GM12864 (cell line): Measurements from ENCODE around the gene RANGRF.

Experiments used
- DNase-seq: peaks from one replicate; pipeline ENCODE4 v3.0.0-alpha.2; 2011; ENCODE audit warnings: low read depth
- H3K4me3 ChIP-seq: 2 replicates; pipeline ENCODE4 v1.5.1; 2011; ENCODE audit warnings: mild to moderate bottlenecking, low read depth, low read length, control low read depth
- TF ChIP-seq, protein P1 (sequence below): IDR thresholded peaks from 2 replicates; pipeline ENCODE4 v1.5.1; 2011; ENCODE audit warnings: low read depth, mild to moderate bottlenecking, moderate library complexity, low read length, control low read depth, inconsistent platforms; ENCODE audit errors: missing control alignments

RANGRF gene

DNA sequence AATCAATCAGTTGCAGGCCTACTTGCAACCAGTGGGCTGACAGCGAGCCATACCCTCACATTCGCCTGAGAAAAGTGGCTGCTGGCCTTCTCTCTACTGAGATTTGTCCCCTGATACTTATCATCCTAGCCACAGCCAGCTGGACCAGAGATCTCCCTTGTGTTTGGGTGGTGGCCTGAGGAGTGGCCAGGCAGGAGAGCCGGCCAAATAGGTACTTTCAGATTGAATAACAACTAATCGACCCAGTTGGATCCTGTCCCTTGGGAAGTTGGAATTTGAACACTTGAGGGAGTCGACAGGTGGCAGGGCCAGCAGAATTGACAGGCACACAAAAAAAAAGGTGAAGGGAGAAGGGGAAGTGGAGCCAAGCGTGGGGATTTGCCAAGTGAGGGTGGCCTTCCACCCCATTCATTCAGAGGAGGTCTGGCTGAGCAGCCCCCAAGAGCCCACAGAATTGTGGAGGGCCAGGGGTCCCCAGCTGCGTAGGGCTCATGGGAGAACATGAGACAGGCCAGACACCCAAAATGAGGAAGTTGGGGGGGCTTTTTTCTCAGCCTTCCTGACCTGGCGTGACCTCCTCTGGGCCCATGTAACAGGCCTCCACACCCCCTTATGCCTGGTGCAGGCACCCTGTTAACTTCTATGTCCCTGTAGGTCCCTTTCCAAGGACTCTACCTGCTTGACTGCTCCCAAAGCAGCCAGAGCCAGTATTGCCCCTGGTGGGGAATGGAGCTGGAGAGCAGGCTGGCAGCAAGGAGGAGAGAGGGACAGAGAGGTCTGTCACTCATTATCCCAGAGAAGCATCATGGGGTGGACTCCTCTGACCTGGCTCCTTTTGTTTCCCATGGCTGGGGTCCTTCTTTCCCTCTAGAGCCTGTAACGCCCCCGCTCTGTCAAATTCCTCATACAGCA, 2.9 kb upstream of the RANGRF start:
- DNase-seq: no peak
- no peak overlapping the region for H3K4me3 ChIP-seq
- TF ChIP-seq, protein P1, sequence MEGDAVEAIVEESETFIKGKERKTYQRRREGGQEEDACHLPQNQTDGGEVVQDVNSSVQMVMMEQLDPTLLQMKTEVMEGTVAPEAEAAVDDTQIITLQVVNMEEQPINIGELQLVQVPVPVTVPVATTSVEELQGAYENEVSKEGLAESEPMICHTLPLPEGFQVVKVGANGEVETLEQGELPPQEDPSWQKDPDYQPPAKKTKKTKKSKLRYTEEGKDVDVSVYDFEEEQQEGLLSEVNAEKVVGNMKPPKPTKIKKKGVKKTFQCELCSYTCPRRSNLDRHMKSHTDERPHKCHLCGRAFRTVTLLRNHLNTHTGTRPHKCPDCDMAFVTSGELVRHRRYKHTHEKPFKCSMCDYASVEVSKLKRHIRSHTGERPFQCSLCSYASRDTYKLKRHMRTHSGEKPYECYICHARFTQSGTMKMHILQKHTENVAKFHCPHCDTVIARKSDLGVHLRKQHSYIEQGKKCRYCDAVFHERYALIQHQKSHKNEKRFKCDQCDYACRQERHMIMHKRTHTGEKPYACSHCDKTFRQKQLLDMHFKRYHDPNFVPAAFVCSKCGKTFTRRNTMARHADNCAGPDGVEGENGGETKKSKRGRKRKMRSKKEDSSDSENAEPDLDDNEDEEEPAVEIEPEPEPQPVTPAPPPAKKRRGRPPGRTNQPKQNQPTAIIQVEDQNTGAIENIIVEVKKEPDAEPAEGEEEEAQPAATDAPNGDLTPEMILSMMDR: no peak

- no peak for DNase-seq
- TF ChIP-seq, protein P1: no peak
- peak overlapping the region; percentile 82 for H3K4me3 ChIP-seq
These were observed 677 bp upstream of the RANGRF start for GRCh38 chr17:8287651-8288335.

GRCh38 chr17:8289103-8289397, 580 bp downstream of the RANGRF start:
- H3K4me3 ChIP-seq: peak overlapping the region; percentile 82
- TF ChIP-seq, protein P1: no peak
- DNase-seq: no peak

GRCh38 chr17:8290043-8290442, 1.6 kb downstream of the RANGRF start:
- DNase-seq: no peak
- no peak overlapping the region for H3K4me3 ChIP-seq
- TF ChIP-seq, protein P1: no peak

DNA sequence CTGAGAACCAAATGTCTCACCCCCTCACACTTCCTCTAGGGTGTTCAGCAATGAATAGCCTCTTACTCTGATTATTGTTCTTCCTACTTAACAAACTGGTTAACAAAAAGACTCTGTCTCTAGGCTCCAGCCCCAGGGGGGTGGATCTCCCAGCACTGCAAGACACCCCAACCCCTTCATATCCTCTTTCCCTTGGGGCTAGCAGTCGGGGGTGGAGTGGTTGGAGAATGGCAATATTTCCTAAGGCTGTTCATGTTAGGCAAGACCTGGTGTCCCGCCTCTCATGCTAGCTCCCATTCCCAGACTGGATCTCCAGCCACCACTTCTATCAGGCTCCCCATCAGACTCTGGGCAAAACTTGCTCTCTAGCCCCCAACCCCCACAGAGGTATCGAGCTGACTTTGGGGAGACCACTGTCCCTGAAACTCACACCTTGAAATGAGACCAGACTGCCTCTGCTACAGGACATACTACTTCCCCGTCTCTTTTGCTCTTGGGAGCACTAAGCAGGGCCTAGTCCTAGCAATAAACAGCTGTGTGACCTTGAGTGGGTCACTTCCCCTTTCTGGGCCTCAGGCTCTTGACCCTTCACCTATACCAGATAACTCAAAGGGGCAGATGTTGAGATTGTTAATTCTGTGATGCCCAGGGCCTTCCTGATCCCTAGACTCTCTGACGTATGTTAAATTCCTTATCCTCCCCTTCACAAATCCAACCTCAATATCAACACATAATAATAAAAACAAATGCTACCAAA, 4.3 kb downstream of the RANGRF start:
- DNase-seq: no peak
- TF ChIP-seq, protein P1: no peak
- no peak overlapping the region for H3K4me3 ChIP-seq

DNA sequence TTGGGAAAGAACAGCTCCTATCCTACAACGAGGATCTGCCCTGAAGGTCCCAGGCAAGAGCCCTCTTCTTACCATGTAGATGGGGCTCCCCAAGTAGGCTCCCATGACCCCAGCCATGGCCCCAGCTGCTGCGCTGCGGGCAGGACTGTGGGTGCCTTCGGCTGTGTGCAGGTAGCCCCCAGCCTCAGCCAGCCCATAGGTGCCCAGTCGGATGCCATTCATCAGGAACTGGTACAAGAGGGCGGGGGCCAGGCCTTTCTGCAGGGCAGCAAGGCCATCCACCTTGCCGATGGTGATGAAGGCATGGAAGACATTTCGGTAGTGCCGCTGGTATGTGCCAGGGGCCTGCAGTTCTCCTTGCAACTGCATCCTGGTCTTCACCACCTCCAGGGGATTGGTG, 5.9 kb downstream of the RANGRF start:
- no peak for DNase-seq
- no peak overlapping the region for H3K4me3 ChIP-seq
- TF ChIP-seq, protein P1: no peak
